ENCODE measurements around the gene ZNF511.

- no peak for TF ChIP-seq EZH2phosphoT487 (IDR thresholded peaks at IDR 0.05; ENCODE audit: borderline replicate concordance, low read length)
- TF ChIP-seq EZH2 (IDR thresholded peaks at IDR 0.05; ENCODE audit: low read length, unreplicated experiment), result no peak
- no peak for TF ChIP-seq CTCF (conservative IDR thresholded peaks at IDR 0.05; ENCODE audit: low read depth, low read length)
These were observed 48.0 kb downstream of the ZNF511 start for GRCh38 chr10:133356549-133357284.

Data from PC-3 (cell line).